CD14-positive monocyte (primary cell): Measurements from ENCODE around the gene TSPAN11. TPM values are rescaled to one million over a fixed set of nuclear protein-coding genes. Genes with fewer than 3 reads are reported as not detected.

Source experiments
- DNase-seq, 3 donors: peaks; one replicate each; pipeline ENCODE4 v3.0.0-alpha.2; 2011 to 2022
- H2AFZ ChIP-seq: 2 replicates; pipeline ENCODE4 v1.6.0; 2012; ENCODE audit warnings: mild to moderate bottlenecking, low read depth, low read length, inconsistent platforms; ENCODE audit not compliant: insufficient read depth, poor library complexity, severe bottlenecking
- H3K27ac ChIP-seq, 2 donors: 1 replicate in 1 of 2; 2 replicates in 1 of 2; pipeline ENCODE4 v1.5.1; 2012 to 2013; ENCODE audit warnings: low read length in 2 of 2, control low read depth in 1 of 2, inconsistent platforms in 1 of 2, low read depth in 1 of 2, mild to moderate bottlenecking in 1 of 2
- H3K27me3 ChIP-seq, 2 donors: one replicate each; pipeline versions ENCODE4 v1.6.0 to v1.6.1; 2011 to 2013; ENCODE audit warnings: low read length in 2 of 2; ENCODE audit not compliant: control insufficient read depth in 2 of 2, insufficient read depth in 2 of 2
- H3K36me3 ChIP-seq, 2 donors: replicated peaks in 1 of 2; 1 replicate in 1 of 2; 2 replicates in 1 of 2; pipeline versions ENCODE4 v1.5.1 to v1.6.1; 2012 to 2013; ENCODE audit warnings: low read length in 2 of 2, control low read depth in 1 of 2, inconsistent platforms in 1 of 2, mild to moderate bottlenecking in 1 of 2; ENCODE audit not compliant: insufficient read depth in 2 of 2, control insufficient read depth in 1 of 2
- H3K4me1 ChIP-seq, 2 donors: 1 replicate in 1 of 2; 2 replicates in 1 of 2; pipeline versions ENCODE4 v1.5.1 to v1.6.1; 2012 to 2013; ENCODE audit warnings: low read length in 2 of 2, control low read depth in 1 of 2, inconsistent platforms in 1 of 2, mild to moderate bottlenecking in 1 of 2, moderate library complexity in 1 of 2; ENCODE audit not compliant: insufficient read depth in 2 of 2, control insufficient read depth in 1 of 2
- H3K4me2 ChIP-seq: replicated peaks from 2 replicates; pipeline ENCODE3; 2012; ENCODE audit warnings: low read length, moderate library complexity, mild to moderate bottlenecking; ENCODE audit not compliant: poor library complexity, severe bottlenecking; ENCODE audit errors: extremely low read depth
- H3K4me3 ChIP-seq, 3 experiments: fragments of 200-600 bp in 1 of 3; sonication (generic) in 1 of 3; replicated peaks in 1 of 3; 1 replicate in 2 of 3; 2 replicates in 1 of 3; pipeline ENCODE4 v1.5.1; 2011 to 2013; ENCODE audit warnings: low read length in 3 of 3, mild to moderate bottlenecking in 3 of 3, control low read depth in 2 of 3, low read depth in 2 of 3, inconsistent platforms in 1 of 3, moderate library complexity in 1 of 3
- H3K79me2 ChIP-seq: 2 replicates; pipeline ENCODE4 v1.6.0; 2012; ENCODE audit warnings: mild to moderate bottlenecking, control low read depth, inconsistent platforms, low read length, moderate library complexity; ENCODE audit not compliant: insufficient read depth
- H3K9ac ChIP-seq: 2 replicates; pipeline ENCODE4 v1.6.0; 2017; ENCODE audit warnings: low read length, mild to moderate bottlenecking; ENCODE audit not compliant: insufficient read depth, poor library complexity, severe bottlenecking
- H3K9me3 ChIP-seq, 2 donors: replicated peaks in 1 of 2; 1 replicate in 1 of 2; 2 replicates in 1 of 2; pipeline versions ENCODE4 v1.5.1 to v1.6.1; 2012 to 2013; ENCODE audit warnings: low read length in 2 of 2, control low read depth in 1 of 2; ENCODE audit not compliant: control insufficient read depth in 1 of 2, insufficient read depth in 1 of 2
- H4K20me1 ChIP-seq: 2 replicates; pipeline ENCODE4 v1.6.0; 2012; ENCODE audit warnings: mild to moderate bottlenecking, low read length, control low read depth, moderate library complexity; ENCODE audit not compliant: insufficient read depth
- H3K27ac Mint-ChIP-seq, 7 donors: one replicate each; pipeline ENCODE4 v1.8.0; 2020; ENCODE audit warnings: mild to moderate bottlenecking in 7 of 7, mixed read lengths in 7 of 7, moderate library complexity in 6 of 7, inconsistent platforms in 2 of 7
- H3K27me3 Mint-ChIP-seq, 3 donors: one replicate each; pipeline ENCODE4 v1.8.0; 2021 to 2022; ENCODE audit warnings: low read depth in 3 of 3, mild to moderate bottlenecking in 3 of 3, mixed read lengths in 3 of 3, moderate library complexity in 3 of 3, inconsistent platforms in 1 of 3
- H3K36me3 Mint-ChIP-seq, 2 donors: one replicate each; pipeline ENCODE4 v1.8.0; 2020; ENCODE audit warnings: mixed read lengths in 2 of 2, inconsistent platforms in 1 of 2, mild to moderate bottlenecking in 1 of 2
- H3K4me1 Mint-ChIP-seq: one replicate; pipeline ENCODE4 v1.8.0; 2020; ENCODE audit warnings: mild to moderate bottlenecking, mixed read lengths
- H3K4me3 Mint-ChIP-seq, 2 donors: one replicate each; pipeline ENCODE4 v1.8.0; 2020; ENCODE audit warnings: mild to moderate bottlenecking in 2 of 2, mixed read lengths in 2 of 2, moderate library complexity in 1 of 2
- H3K9me3 Mint-ChIP-seq, 7 donors: one replicate each; pipeline ENCODE4 v1.8.0; 2020 to 2022; ENCODE audit warnings: mixed read lengths in 7 of 7, mild to moderate bottlenecking in 6 of 7, moderate library complexity in 6 of 7, inconsistent platforms in 2 of 7
- WGBS: methylation state at CpG from one replicate; pipeline ENCODE4 v1.1.5; 2013; ENCODE audit warnings: missing lambda C conversion rate; ENCODE audit not compliant: insufficient coverage; 5-methylcytosine and 5-hydroxymethylcytosine counted together
- intact Hi-C, 2 donors: fragments of 100-400 bp; cut with micrococcal nuclease; formaldehyde crosslinking; loops; one replicate each; pipeline versions ENCODE4 v1.15.0 to v1.15.1; 2023
- polyA plus RNA-seq, 3 donors: library from polyadenylated mRNA; depleted of rRNA in 1 of 3; unstranded in 2 of 3; stranded (reverse) in 1 of 3; fragments of 300-500 nt in 2 of 3; fragments of >200 nt in 1 of 3; fragmentation: Illumina TruSeq in 2 of 3; gene quantifications; 1 replicate in 2 of 3; 2 replicates in 1 of 3; pipeline ENCODE4 v1.2.3, GENCODE V29; 2012 to 2021
- TF ChIP-seq, protein P1 (sequence below): fragments of 200-600 bp; IDR thresholded peaks from one replicate; pipeline ENCODE4 v1.8.0; 2022; ENCODE audit warnings: antibody characterized with exemption, mild to moderate bottlenecking

Gene TSPAN11
- polyA plus RNA-seq, 3 donors: not detected

DNA sequence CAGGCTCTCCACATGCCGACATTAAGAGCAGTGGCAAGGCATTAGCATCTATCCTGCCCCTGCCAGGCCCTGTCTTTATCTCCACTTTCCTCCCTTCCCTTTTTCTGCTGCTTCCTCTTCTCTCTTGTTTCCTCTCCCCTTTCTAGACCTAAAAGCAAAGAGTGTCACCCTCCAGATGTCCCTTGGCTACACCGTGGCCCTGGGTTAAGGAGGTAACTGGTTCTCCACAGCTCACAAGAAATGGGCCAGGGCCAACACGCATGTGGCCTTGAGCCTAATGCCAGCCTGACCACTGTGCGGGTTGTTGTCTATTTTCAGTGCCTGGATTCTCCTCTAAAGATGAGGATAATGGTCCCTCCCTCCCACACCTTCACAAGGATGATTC, 105.4 kb downstream of the TSPAN11 start:
- intact Hi-C loops: no loop called here
- Histone ChIP-seq H3K9ac (no peak overlapping the region), H3K4me1 (no peaks in the 10 kb centered on the region), H3K27ac (no peak overlapping the region), H3K4me3 (no peak overlapping the region), H3K4me2 (no peak overlapping the region), H3K79me2 (no peaks in the 10 kb centered on the region), H3K27me3 (no peaks in the 10 kb centered on the region), H2AFZ (no peak overlapping the region), H3K36me3 (no peaks in the 10 kb centered on the region), H4K20me1 (no peaks in the 10 kb centered on the region), H3K9me3 (no peaks in the 10 kb centered on the region)
- H3K4me3 Mint-ChIP-seq: no peak overlapping the region
- WGBS: 12% methylated on average over 2 of the region's 4 CpGs
- peaks cover 8% of the 10 kb centered on the region for H3K4me1 Mint-ChIP-seq
- H3K27ac Mint-ChIP-seq: peak overlapping the region in 1 of 7 donors; percentile 3
- peaks cover 0 to 3% (median 0%) of the 10 kb centered on the region in 7 donors for H3K9me3 Mint-ChIP-seq
- no peaks in the 10 kb centered on the region for H3K36me3 Mint-ChIP-seq
- peaks cover 0 to 2% (median 1%) of the 10 kb centered on the region in 3 donors for H3K27me3 Mint-ChIP-seq
- no peak for DNase-seq
- TF ChIP-seq, protein P1, sequence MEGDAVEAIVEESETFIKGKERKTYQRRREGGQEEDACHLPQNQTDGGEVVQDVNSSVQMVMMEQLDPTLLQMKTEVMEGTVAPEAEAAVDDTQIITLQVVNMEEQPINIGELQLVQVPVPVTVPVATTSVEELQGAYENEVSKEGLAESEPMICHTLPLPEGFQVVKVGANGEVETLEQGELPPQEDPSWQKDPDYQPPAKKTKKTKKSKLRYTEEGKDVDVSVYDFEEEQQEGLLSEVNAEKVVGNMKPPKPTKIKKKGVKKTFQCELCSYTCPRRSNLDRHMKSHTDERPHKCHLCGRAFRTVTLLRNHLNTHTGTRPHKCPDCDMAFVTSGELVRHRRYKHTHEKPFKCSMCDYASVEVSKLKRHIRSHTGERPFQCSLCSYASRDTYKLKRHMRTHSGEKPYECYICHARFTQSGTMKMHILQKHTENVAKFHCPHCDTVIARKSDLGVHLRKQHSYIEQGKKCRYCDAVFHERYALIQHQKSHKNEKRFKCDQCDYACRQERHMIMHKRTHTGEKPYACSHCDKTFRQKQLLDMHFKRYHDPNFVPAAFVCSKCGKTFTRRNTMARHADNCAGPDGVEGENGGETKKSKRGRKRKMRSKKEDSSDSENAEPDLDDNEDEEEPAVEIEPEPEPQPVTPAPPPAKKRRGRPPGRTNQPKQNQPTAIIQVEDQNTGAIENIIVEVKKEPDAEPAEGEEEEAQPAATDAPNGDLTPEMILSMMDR: no peak

DNA sequence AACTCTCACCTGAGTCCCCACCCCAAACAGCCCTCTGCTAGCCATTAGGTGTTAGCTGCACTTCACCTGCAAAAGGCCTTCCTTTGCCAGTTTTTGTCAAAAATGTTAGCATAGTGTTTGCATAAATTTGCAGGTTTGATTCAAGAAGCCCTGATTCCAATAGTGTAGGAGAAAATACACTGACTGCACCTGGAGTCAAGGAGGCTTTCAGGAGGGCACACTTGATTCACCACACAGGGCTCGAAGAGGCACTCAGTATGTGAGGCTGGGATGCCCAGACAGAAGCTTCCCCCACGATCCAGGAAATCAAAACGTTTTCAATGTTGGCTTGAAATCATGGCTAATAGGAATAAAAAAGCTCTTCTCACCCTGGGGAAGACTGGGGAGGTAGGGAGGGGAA, 106.6 kb downstream of the TSPAN11 start:
- Histone ChIP-seq H3K27ac (no peak overlapping the region), H3K9ac (no peak overlapping the region), H3K79me2 (no peaks in the 10 kb centered on the region), H2AFZ (no peak overlapping the region), H3K4me3 (no peak overlapping the region), H4K20me1 (no peaks in the 10 kb centered on the region), H3K36me3 (no peaks in the 10 kb centered on the region), H3K4me2 (no peak overlapping the region), H3K4me1 (no peaks in the 10 kb centered on the region), H3K9me3 (no peaks in the 10 kb centered on the region), H3K27me3 (no peaks in the 10 kb centered on the region)
- no CpG with 5 or more reads among the region's 3 CpGs for WGBS
- Mint-ChIP-seq H3K4me1 (peaks cover 8% of the 10 kb centered on the region), H3K36me3 (no peaks in the 10 kb centered on the region), H3K27me3 (peaks cover 0 to 2% (median 1%) of the 10 kb centered on the region in 3 donors), H3K9me3 (no peaks in the 10 kb centered on the region), H3K27ac (no peak overlapping the region), H3K4me3 (no peak overlapping the region)
- no peak for DNase-seq
- TF ChIP-seq, protein P1: no peak
- intact Hi-C loops: no loop called here
